Anterior cingulate cortex (tissue), 58 donors: Measurements from ENCODE around the gene IL17RB.

Source experiments
- DNase-seq, 58 donors: peaks; one replicate each; lab custom pipeline; 2025; lab: John Stamatoyannopoulos, UW

The IL17RB gene

DNA sequence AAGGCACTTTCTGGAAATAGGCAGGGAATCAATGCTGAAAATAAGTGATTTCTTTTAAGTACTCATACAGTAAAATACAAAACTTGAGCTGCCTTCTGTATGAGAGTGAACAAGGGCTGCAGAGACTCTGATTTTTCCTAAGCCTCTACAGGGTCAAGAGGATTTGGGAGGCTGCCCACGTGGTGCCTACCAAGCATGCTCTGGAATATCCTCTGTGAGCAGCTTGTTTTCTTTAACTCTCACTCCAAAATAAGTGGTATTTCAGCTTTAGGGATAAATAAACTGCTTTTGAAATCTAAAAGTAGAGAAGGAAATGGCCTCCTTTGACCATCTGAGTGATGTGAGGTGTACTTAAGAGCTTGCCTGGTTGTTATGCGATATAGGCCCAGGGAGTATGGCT is 53.4 kb downstream of the IL17RB start:
- DNase-seq = no peak

- no peak for DNase-seq
These were observed 54.4 kb downstream of the IL17RB start for GRCh38 chr3:53900666-53901331.

DNA sequence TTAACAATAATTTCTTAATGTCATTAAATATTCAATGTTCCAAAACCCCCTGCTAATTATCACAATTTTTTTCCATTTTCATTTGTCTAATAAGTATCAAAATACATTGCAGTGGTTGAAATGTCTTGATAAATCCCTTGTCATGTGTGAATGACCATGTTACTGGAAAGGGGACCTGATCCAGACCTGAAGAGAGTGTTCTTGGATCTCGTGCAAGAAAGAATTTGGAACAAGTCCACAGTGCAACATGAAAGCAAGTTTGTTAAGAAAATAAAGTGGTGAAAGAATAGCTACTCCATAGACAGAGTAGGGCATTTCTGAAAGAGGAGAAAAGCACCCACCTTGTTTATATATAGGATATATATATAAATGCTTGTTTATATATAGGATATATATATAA is 55.7 kb downstream of the IL17RB start:
- DNase-seq = no peak

DNA sequence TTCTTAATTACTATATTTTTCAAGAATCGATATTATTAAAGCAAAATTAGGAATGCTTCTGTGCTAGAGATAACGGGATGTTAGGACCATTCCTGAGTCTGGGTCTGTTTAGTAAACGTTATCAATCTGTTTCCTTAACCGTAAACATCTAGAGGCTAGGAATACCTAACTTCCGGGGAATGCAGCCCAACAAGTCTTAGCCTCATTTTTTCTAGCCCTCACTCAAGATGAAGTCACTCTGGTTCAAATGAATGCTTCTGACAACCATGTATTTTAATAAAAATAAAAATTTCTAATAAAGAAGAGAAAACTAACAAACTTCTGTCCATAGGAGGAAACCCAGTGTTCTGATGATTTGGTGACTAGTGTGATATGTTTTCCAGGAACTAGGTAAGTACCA is 56.3 kb downstream of the IL17RB start:
- DNase-seq = no peak

- DNase-seq = no peak
These were observed 67.0 kb downstream of the IL17RB start for GRCh38 chr3:53913401-53913800.
